Measurements from ENCODE around the gene HSPB2.

- no peak for TF ChIP-seq POLR2AphosphoS5 (IDR thresholded peaks at IDR 0.05; ENCODE audit: low read depth)
- TF ChIP-seq REST (IDR thresholded peaks at IDR 0.05; ENCODE audit: insufficient replicate concordance, low read depth) = no peak
- TF ChIP-seq CTCF (IDR thresholded peaks at IDR 0.05; ENCODE audit: insufficient read depth, low read length) = no peak
- TF ChIP-seq GABPA (IDR thresholded peaks at IDR 0.05; ENCODE audit: low read depth) = no peak
These were observed 10.3 kb downstream of the HSPB2 start for GRCh38 chr11:111922803-111923202.

Measured in HL-60 (cell line).